GM21423 (cell line): ENCODE measurements around the gene HDAC9.
"Not testable (repeated sequence)": the region's sequence is repeated elsewhere in the genome, so short reads cannot be mapped to it uniquely, and the experiment has no call there.

Experiments used
- ATAC-seq: cut with Tn5 transposase; IDR thresholded peaks from one replicate; pipeline ENCODE4 v1.9.1; 2021; ENCODE audit warnings: mild to moderate bottlenecking, moderate library complexity; ENCODE audit not compliant: unreplicated experiment

The HDAC9 gene

GRCh38 chr7:18996583-18996982, 501.0 kb downstream of the HDAC9 start:
- ATAC-seq, result no peak

DNA sequence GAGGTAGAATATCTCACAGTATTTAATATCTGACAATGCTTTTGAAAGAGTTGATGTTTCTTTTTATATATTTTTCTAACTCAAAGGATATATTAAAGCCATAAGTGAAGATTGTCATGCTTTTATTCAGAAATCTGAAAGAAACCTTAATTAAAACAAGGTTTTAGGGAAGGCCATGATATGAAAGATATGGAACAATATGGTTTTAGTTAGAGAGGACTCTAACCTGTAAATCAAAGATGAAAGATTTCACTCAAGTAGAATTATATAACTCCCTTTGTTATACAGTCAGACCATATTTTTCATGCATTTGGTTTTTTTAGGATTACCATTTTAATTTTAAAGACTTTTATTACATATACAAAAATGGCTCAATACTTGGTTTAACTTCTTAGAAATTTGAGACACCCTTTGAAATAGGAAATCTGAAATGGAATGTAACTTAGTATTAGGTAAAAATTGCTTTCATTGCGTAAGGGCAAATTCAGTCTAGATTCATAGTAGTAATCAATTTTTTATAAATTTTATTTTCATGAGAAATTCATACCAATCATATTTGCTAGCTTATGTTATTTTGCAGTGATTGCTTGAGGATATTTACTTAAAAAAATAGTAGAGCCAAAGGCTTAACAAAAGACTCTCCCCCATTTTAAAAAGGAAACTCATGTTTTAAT, 502.1 kb downstream of the HDAC9 start:
- ATAC-seq, result no peak

- ATAC-seq, result no peak
Observed at GRCh38 chr7:19000410-19000809, 504.9 kb downstream of the HDAC9 start.

DNA sequence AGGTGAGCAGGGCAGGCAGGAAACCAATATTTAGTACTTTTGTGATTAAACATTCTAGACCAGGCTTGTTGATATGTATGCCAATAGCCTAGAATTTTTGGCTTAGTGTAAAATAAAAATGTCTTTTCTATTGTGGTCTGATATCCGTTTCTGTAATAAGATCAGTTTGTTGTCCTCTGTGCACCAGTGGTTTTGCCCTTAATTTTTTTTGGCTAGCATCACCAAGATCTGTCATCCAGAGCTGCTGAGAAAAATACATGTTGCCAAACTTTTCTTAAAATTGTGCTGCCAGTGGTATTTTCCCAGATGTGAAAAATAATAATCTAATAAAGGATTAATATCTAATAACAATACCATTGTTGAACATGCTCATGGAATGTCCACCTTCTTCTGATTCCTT, 506.3 kb downstream of the HDAC9 start:
- ATAC-seq, result no peak

- ATAC-seq, result no peak
Observed at GRCh38 chr7:19009241-19009935, 513.8 kb downstream of the HDAC9 start.

GRCh38 chr7:19009936-19010280, 514.4 kb downstream of the HDAC9 start:
- no peak for ATAC-seq

- ATAC-seq, result no peak
Observed at GRCh38 chr7:19011212-19011611, 515.7 kb downstream of the HDAC9 start.

- ATAC-seq, result no peak
Observed at GRCh38 chr7:19015098-19015497, 519.5 kb downstream of the HDAC9 start.

GRCh38 chr7:19016140-19016539, 520.6 kb downstream of the HDAC9 start:
- ATAC-seq, result no peak

- ATAC-seq, result no peak
Observed at GRCh38 chr7:19017374-19017773, 521.8 kb downstream of the HDAC9 start.

GRCh38 chr7:19020062-19020461, 524.5 kb downstream of the HDAC9 start:
- ATAC-seq, result no peak

GRCh38 chr7:19020711-19021110, 525.2 kb downstream of the HDAC9 start:
- no peak for ATAC-seq

DNA sequence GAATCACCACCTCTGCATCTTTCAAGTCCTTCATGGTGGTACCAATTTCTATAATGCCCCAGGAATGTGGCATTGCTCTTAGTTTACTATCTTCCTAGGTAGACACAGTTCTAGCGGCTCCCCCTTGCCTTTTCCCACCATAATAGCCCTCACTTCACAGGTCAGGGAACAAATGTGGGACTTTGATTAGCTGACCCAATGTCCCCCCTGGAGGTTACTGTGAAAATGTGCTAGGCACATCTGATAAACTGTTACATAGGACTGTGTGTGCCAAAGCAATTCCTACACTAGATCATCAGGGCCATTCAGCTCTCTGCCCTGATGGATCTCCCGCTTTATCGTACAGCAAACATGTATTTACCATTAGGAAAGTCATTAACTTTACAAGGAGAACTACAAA, 527.9 kb downstream of the HDAC9 start:
- no peak for ATAC-seq

- no peak for ATAC-seq
Observed at GRCh38 chr7:19024261-19024660, 528.7 kb downstream of the HDAC9 start.

GRCh38 chr7:19026888-19027287, 531.3 kb downstream of the HDAC9 start:
- no peak for ATAC-seq

- ATAC-seq, result no peak
Observed at GRCh38 chr7:19030281-19030680, 534.7 kb downstream of the HDAC9 start.

GRCh38 chr7:19032942-19033341, 537.4 kb downstream of the HDAC9 start:
- not testable (repeated sequence) for ATAC-seq

GRCh38 chr7:19051767-19052375, 556.3 kb downstream of the HDAC9 start:
- peak; percentile 85 for ATAC-seq
